Gastrocnemius medialis (tissue), 4 donors: ENCODE results near the gene GRIK1. TPM values are rescaled to one million over a fixed set of nuclear protein-coding genes. Genes with fewer than 3 reads are reported as not detected.

Experiments used
- ATAC-seq, 2 donors: fragments of 150-250 bp; one replicate each; pipeline ENCODE4 v1.9.1; 2016
- DNase-seq, 2 donors: peaks; one replicate each; pipeline ENCODE4 v3.0.0-alpha.2; 2019
- H3K27ac ChIP-seq, 4 donors: fragments of 200-600 bp; sonication (generic); 1 replicate in 1 of 4; 2 replicates in 3 of 4; pipeline ENCODE4 v1.5.1; 2016 to 2018; ENCODE audit warnings: mild to moderate bottlenecking in 2 of 4, moderate library complexity in 1 of 4
- H3K27me3 ChIP-seq, 3 donors: fragments of 200-600 bp; sonication (generic) in 2 of 3; 1 replicate in 1 of 3; 2 replicates in 2 of 3; pipeline versions ENCODE4 v1.5.1 to v1.6.0; 2016 to 2019; ENCODE audit warnings: mild to moderate bottlenecking in 1 of 3, moderate library complexity in 1 of 3
- H3K36me3 ChIP-seq, 2 donors: fragments of 200-600 bp; sonication (generic) in 1 of 2; one replicate each; pipeline ENCODE4 v1.5.1; 2017 to 2018
- H3K4me1 ChIP-seq, 2 donors: fragments of 200-600 bp; sonication (generic) in 1 of 2; one replicate each; pipeline ENCODE4 v1.5.1; 2016 to 2017; ENCODE audit warnings: mild to moderate bottlenecking in 2 of 2
- H3K4me3 ChIP-seq, 4 donors: fragments of 200-600 bp; sonication (generic) in 3 of 4; 1 replicate in 1 of 4; 2 replicates in 3 of 4; pipeline ENCODE4 v1.5.1; 2016 to 2019; ENCODE audit warnings: mild to moderate bottlenecking in 2 of 4
- H3K9me3 ChIP-seq, 3 donors: fragments of 200-600 bp; sonication (generic) in 2 of 3; 1 replicate in 1 of 3; 2 replicates in 2 of 3; pipeline ENCODE4 v1.5.1; 2016 to 2019
- POLR2A ChIP-seq, 2 donors: fragments of 450-650 bp; IDR thresholded peaks; one replicate each; pipeline ENCODE4 v1.6.1; 2017; ENCODE audit warnings: antibody characterized with exemption in 2 of 2, mild to moderate bottlenecking in 2 of 2, moderate library complexity in 2 of 2
- in situ Hi-C, 4 donors: fragments of 200-750 bp; cut with MboI; loops; one replicate each; pipeline versions ENCODE4 v1.15.0 to v1.8.0; 2017; ENCODE audit warnings: low sequenced_read_pairs in 4 of 4
- intact Hi-C: fragments of 100-400 bp; cut with DNase I; formaldehyde crosslinking; loops from one replicate; pipeline ENCODE4 v1.15.1; 2023; ENCODE audit warnings: low total_unique reads
- total RNA-seq, 4 donors: library from RNA; depleted of rRNA; stranded (reverse); fragments of >200 nt; gene quantifications; one replicate each; pipeline versions ENCODE4 v1.1.0 to v1.2.3, GENCODE V29; 2016
- TF ChIP-seq, protein P1 (sequence below), 5 experiments: fragments of 450-650 bp in 3 of 5; fragments of 200-600 bp in 2 of 5; sonication (generic) in 2 of 5; IDR thresholded peaks in 4 of 5; conservative IDR thresholded peaks in 1 of 5; 1 replicate in 4 of 5; 2 replicates in 1 of 5; pipeline ENCODE4 v1.5.1; 2016 to 2019; ENCODE audit warnings: antibody characterized with exemption in 5 of 5, mild to moderate bottlenecking in 3 of 5, moderate library complexity in 3 of 5

Gene GRIK1
- total RNA-seq, 4 donors from 2014 or later = 0.13 TPM; not detected in 3

DNA sequence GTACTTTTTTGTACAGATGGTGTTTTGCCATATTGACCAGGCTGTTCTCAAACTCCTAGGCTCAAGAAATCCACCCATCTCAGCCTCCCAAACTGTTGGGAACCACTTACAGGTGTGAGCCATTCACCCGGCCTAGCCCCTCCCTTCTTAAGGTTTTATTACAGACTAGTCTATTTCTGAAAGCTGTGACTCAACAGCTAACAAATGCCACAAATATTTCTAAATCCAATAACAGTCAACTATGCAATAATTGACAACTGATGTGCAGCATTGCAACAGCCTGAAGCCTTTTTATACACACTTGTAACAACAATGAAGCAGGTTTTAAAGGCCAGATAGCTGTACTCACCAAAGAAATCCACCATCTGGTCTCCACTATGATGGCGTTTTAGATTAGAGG is 51.4 kb downstream of the GRIK1 start:
- intact Hi-C loops (no loop called here), in situ Hi-C loops (no loop called here)
- Histone ChIP-seq H3K36me3 (no peaks in the 10 kb centered on the region), H3K4me3 (no peak overlapping the region), H3K27ac (no peak overlapping the region), H3K4me1 (no peaks in the 10 kb centered on the region), H3K9me3 (no peaks in the 10 kb centered on the region), H3K27me3 (no peaks in the 10 kb centered on the region)
- TF ChIP-seq POLR2A (IDR thresholded peaks at IDR 0.05) = no peak
- TF ChIP-seq, protein P1, sequence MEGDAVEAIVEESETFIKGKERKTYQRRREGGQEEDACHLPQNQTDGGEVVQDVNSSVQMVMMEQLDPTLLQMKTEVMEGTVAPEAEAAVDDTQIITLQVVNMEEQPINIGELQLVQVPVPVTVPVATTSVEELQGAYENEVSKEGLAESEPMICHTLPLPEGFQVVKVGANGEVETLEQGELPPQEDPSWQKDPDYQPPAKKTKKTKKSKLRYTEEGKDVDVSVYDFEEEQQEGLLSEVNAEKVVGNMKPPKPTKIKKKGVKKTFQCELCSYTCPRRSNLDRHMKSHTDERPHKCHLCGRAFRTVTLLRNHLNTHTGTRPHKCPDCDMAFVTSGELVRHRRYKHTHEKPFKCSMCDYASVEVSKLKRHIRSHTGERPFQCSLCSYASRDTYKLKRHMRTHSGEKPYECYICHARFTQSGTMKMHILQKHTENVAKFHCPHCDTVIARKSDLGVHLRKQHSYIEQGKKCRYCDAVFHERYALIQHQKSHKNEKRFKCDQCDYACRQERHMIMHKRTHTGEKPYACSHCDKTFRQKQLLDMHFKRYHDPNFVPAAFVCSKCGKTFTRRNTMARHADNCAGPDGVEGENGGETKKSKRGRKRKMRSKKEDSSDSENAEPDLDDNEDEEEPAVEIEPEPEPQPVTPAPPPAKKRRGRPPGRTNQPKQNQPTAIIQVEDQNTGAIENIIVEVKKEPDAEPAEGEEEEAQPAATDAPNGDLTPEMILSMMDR (IDR thresholded peaks at IDR 0.05 in 4 of 5, conservative IDR thresholded peaks at IDR 0.05 in 1 of 5) = no peak
- DNase-seq (no peak), ATAC-seq (no peak)

DNA sequence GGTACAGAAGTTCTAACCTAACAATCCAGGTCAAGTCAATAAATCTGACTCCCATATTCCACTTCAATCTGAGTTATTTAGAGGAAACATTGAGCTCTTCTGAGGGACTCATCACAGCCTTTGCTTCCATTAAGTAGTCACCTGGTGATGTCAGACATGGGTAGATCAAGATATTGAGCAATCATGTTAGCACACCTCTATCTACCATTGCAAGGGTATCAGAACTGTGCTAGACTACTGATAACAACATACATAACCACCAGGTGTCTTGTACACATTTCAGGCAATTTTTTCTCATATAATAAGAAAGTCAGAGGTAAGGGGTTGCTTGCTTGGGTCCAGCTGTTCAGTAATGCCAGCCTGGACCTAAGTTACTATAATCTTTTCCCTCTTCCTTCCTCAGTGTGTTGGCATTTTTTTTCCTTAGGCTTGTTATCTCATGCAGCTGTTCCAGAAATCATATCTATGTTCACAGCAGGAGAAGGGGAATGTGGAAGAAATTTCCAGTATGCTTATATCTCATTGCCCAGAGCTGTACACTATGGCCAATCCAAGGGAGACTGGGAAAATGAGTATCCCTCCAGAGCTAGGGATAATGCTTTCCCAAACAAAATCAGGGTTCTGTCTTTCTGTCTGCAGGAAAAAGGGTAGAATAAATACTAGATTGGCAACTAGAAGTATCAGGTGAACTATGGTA is 52.3 kb downstream of the GRIK1 start:
- no peak overlapping the region for H3K4me3 ChIP-seq
- TF ChIP-seq, protein P1 (IDR thresholded peaks at IDR 0.05 in 4 of 5, conservative IDR thresholded peaks at IDR 0.05 in 1 of 5) = no peak
- TF ChIP-seq POLR2A (IDR thresholded peaks at IDR 0.05) = no peak
- no peaks in the 10 kb centered on the region for H3K9me3 ChIP-seq
- no peaks in the 10 kb centered on the region for H3K36me3 ChIP-seq
- no peak for DNase-seq
- in situ Hi-C loops = no loop called here
- intact Hi-C loops = no loop called here
- no peak for ATAC-seq
- H3K27ac ChIP-seq = no peak overlapping the region
- H3K4me1 ChIP-seq = no peaks in the 10 kb centered on the region
- no peaks in the 10 kb centered on the region for H3K27me3 ChIP-seq

DNA sequence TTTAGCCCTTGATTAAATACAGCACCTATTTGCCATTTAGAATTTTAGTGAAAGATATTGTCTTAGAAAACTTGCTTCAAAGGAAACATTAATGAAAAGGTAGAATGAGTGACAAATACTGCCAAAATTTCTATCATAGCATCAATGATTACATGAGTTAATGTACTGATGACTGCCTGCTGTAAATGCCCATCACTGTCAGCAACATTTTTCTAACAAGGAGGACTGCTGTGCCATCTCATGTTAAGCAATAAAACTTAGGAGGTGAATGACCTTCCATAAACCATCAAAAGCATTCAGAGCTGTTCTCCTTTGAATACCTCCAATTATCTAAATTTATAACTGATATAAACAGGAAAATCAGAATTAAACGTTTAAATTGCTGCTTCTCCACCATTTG is 54.3 kb downstream of the GRIK1 start:
- ATAC-seq = no peak
- no peaks in the 10 kb centered on the region for H3K36me3 ChIP-seq
- no peaks in the 10 kb centered on the region for H3K9me3 ChIP-seq
- no peaks in the 10 kb centered on the region for H3K27me3 ChIP-seq
- H3K4me1 ChIP-seq = no peaks in the 10 kb centered on the region
- H3K4me3 ChIP-seq = no peak overlapping the region
- intact Hi-C loops = no loop called here
- no peak overlapping the region for H3K27ac ChIP-seq
- in situ Hi-C loops = no loop called here
- no peak for TF ChIP-seq POLR2A (IDR thresholded peaks at IDR 0.05)
- TF ChIP-seq, protein P1 (IDR thresholded peaks at IDR 0.05 in 4 of 5, conservative IDR thresholded peaks at IDR 0.05 in 1 of 5) = no peak
- no peak for DNase-seq

DNA sequence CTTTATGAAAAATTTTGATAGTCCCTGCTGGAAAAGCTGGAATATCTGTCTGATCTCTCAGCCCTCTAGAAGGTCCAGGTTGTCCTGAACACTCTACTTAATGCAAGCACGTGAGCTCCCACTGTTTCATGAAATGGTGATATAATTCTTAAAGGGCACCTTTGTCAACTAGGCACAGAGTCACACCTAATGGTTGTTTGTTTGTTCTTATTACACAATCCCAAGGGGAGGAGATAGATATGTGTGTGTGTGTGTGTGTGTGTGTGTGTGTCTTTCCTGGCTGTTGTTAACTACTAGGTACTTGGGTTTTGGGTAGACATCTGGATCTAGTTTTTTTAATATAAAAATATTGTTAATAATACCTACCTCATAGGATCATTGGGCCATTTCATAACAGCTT is 63.9 kb downstream of the GRIK1 start:
- no peaks in the 10 kb centered on the region for H3K36me3 ChIP-seq
- TF ChIP-seq, protein P1 (IDR thresholded peaks at IDR 0.05 in 4 of 5, conservative IDR thresholded peaks at IDR 0.05 in 1 of 5) = no peak
- no peak for TF ChIP-seq POLR2A (IDR thresholded peaks at IDR 0.05)
- H3K9me3 ChIP-seq = no peaks in the 10 kb centered on the region
- no peaks in the 10 kb centered on the region for H3K4me1 ChIP-seq
- intact Hi-C loops (no loop called here), in situ Hi-C loops (no loop called here)
- no peak overlapping the region for H3K27ac ChIP-seq
- H3K27me3 ChIP-seq = no peaks in the 10 kb centered on the region
- ATAC-seq (no peak), DNase-seq (no peak)
- H3K4me3 ChIP-seq = no peak overlapping the region
